Measurements from ENCODE around the gene DYNLRB1. TPM values are rescaled to one million over a fixed set of nuclear protein-coding genes. Genes with fewer than 3 reads are reported as not detected.

Gene DYNLRB1
- total RNA-seq, 4 donors from 2014 or later, result 20.8 to 289 (median 149) TPM

DNA sequence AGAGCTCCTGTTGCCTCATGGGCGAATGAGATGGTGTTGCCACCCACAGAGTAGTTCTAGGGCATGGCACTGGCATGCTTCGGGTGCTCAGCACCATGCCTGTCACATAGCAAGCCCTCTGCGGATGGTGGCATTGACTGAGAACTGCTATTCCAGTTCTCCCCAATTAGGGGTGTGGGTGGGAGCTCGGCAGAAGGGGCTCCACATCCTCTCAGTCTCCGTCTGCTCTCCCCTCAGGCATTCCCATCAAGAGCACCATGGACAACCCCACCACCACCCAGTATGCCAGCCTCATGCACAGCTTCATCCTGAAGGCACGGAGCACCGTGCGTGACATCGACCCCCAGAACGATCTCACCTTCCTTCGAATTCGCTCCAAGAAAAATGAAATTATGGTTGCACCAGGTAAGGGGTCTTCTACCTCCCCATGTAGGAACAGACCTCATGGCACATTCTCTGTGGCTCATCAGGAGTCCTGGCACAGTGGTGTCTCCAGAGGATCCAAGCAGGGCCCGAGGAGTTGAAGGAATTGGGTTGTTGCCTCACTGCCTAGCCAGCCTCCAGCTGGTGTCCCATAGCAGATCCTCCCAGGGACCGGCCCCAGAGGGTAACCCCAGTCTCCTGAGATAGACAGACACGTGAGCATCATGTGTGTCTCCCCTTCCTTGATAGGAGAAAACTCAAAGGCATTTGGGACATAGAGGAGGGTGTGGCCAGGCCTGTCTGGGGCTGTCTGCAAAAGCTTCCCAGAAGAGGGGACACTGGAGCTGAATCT lies 18.4 kb downstream of the DYNLRB1 start:
- no peaks in the 10 kb centered on the region for H3K27me3 ChIP-seq
- no peaks in the 10 kb centered on the region for H3K4me1 ChIP-seq
- no peak overlapping the region for H3K4me3 ChIP-seq
- TF ChIP-seq, protein P1, sequence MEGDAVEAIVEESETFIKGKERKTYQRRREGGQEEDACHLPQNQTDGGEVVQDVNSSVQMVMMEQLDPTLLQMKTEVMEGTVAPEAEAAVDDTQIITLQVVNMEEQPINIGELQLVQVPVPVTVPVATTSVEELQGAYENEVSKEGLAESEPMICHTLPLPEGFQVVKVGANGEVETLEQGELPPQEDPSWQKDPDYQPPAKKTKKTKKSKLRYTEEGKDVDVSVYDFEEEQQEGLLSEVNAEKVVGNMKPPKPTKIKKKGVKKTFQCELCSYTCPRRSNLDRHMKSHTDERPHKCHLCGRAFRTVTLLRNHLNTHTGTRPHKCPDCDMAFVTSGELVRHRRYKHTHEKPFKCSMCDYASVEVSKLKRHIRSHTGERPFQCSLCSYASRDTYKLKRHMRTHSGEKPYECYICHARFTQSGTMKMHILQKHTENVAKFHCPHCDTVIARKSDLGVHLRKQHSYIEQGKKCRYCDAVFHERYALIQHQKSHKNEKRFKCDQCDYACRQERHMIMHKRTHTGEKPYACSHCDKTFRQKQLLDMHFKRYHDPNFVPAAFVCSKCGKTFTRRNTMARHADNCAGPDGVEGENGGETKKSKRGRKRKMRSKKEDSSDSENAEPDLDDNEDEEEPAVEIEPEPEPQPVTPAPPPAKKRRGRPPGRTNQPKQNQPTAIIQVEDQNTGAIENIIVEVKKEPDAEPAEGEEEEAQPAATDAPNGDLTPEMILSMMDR (IDR thresholded peaks at IDR 0.05), result no peak
- no peak for TF ChIP-seq POLR2A (IDR thresholded peaks at IDR 0.05)
- H3K9me3 ChIP-seq, result no peaks in the 10 kb centered on the region
- H3K27ac ChIP-seq, result no peak overlapping the region
- intact Hi-C loops (cut with DNase I; ENCODE audit: low total_unique reads), result no loop called here
- DNase-seq, result no peak
- no peaks in the 10 kb centered on the region for H3K36me3 ChIP-seq

DNA sequence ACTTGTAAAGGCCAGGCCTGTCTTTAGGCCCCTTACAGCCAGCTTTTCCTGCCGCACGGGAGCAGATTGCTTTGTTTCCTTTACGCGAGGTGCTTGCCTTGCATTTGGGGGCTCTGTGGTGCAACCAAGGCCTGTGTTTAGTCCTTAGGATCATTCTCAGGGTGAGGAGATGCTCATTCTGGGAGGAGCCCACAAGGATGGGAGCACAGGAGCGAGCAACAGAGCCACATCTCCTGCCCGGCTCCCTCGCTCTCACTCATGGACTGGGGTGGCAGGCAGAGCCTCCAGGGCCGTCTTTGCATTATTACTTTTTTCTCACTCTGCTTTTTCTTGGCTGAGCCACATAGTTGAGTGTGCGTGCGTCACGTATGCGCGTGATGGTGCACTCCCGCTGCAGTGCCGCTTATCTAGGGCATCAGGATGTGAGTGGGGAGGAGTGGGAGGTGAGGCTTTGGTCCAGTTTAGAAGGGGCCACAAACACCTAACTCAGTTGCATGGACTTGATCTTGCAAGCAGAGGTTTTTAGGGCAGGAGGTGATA lies 19.1 kb downstream of the DYNLRB1 start:
- intact Hi-C loops (cut with DNase I; ENCODE audit: low total_unique reads), result no loop called here

DNA sequence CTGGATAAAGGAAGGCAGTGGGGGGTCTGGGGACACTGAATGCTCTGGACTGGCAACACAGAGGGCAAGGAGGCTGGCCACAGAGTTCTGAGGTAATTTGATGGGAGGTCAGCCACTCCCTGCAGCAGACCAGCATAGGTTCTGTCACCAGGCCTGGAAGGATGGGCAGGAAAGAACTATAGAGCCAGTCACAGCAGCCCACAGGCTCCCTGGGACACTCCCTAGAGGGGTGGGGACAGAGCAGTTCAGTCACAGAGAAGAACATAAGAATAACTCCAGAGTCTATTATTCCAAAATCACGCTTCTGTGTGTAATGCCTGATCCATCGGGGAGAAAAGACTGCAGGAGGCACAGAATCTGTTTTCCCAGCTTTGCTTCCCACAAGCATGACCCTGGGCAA lies 19.6 kb downstream of the DYNLRB1 start:
- Histone ChIP-seq H3K9me3 (no peaks in the 10 kb centered on the region), H3K36me3 (no peaks in the 10 kb centered on the region), H3K27me3 (no peaks in the 10 kb centered on the region), H3K27ac (no peak overlapping the region), H3K4me3 (no peak overlapping the region), H3K4me1 (no peaks in the 10 kb centered on the region)
- intact Hi-C loops (cut with DNase I; ENCODE audit: low total_unique reads), result no loop called here
- no peak for DNase-seq
- TF ChIP-seq, protein P1 (IDR thresholded peaks at IDR 0.05), result no peak
- no peak for TF ChIP-seq POLR2A (IDR thresholded peaks at IDR 0.05)

More for the DNA sequence above, 19.1 kb downstream of the DYNLRB1 start:
- H3K4me3 ChIP-seq, result no peak overlapping the region
- H3K27ac ChIP-seq, result no peak overlapping the region
- no peak for DNase-seq
- H3K27me3 ChIP-seq, result no peaks in the 10 kb centered on the region
- H3K9me3 ChIP-seq, result no peaks in the 10 kb centered on the region
- H3K4me1 ChIP-seq, result no peaks in the 10 kb centered on the region
- H3K36me3 ChIP-seq, result no peaks in the 10 kb centered on the region
- no peak for TF ChIP-seq POLR2A (IDR thresholded peaks at IDR 0.05)
- TF ChIP-seq, protein P1 (IDR thresholded peaks at IDR 0.05), result no peak

DNA sequence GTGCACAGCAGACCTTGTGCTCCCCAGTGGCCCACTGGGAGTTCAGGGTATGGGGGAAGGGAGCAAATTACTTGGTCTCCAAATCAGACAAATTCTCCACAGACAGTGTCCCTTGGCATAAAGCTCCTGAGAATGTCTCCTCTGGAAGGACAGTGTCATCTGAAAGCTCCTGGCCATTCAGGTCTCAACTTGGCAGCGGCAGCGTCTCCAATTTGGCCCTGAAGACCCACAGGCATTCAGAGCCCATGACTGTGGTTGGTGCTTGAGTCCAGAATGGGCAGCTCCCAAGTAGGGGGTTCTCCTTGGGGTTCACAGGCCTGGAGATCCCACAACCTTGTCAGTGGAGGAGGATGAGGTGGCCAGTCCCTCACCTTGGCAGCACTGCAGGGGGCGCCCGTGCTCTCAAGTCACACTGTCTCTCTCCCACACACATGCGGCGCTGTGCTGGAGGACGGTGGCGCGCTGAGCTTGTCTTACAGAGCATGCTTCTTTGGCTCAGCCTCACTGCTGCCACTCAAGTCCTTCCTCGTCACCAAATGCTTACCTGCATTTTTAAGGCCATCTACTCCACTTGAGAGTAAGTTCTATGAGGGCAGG lies 20.7 kb downstream of the DYNLRB1 start:
- no peak overlapping the region for H3K27ac ChIP-seq
- no peak overlapping the region for H3K4me3 ChIP-seq
- TF ChIP-seq POLR2A (IDR thresholded peaks at IDR 0.05), result no peak
- TF ChIP-seq, protein P1 (IDR thresholded peaks at IDR 0.05), result peak in 2 of 4 experiments; percentile 18 to 28
- H3K9me3 ChIP-seq, result no peaks in the 10 kb centered on the region
- no peaks in the 10 kb centered on the region for H3K36me3 ChIP-seq
- H3K4me1 ChIP-seq, result no peaks in the 10 kb centered on the region
- intact Hi-C loops (cut with DNase I; ENCODE audit: low total_unique reads), result no loop called here
- no peaks in the 10 kb centered on the region for H3K27me3 ChIP-seq
- DNase-seq, result peak in 1 of 2 donors; percentile 30

DNA sequence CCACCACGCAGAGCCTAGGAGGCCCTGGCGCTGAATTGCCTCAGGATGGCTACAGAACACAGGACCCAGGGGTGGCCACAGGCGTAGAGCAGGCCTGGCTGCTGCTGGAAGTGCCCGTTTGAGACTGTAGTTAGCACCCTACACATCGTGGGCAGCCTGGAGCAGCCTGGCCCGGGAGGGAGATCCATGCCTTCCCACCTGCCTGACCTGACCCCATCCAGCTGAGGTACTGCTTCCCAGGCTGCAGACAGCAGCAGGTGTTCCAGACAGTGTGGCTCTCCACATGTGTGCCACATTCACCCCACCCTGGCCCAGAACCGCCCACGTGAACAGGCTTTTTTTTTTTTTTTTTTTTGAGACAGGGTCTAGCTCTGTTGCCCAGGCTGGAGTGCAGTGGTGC lies 21.4 kb downstream of the DYNLRB1 start:
- DNase-seq, result no peak
- no peaks in the 10 kb centered on the region for H3K36me3 ChIP-seq
- H3K4me1 ChIP-seq, result no peaks in the 10 kb centered on the region
- intact Hi-C loops (cut with DNase I; ENCODE audit: low total_unique reads), result no loop called here
- no peak for TF ChIP-seq POLR2A (IDR thresholded peaks at IDR 0.05)
- TF ChIP-seq, protein P1 (IDR thresholded peaks at IDR 0.05), result no peak
- H3K27ac ChIP-seq, result no peak overlapping the region
- no peaks in the 10 kb centered on the region for H3K9me3 ChIP-seq
- no peak overlapping the region for H3K4me3 ChIP-seq
- H3K27me3 ChIP-seq, result no peaks in the 10 kb centered on the region
